ENCODE data around the gene CCDC24. TPM values are rescaled to one million over a fixed set of nuclear protein-coding genes. Genes with fewer than 3 reads are reported as not detected.

The CCDC24 gene
- total and polyA plus RNA-seq, 9 of the 15 experiments (the other 6 are each of a cell fraction or from before 2014, with no cell fraction given): 0.31 to 4.5 (median 1.5) TPM

- TF ChIP-seq POU5F1 (IDR thresholded peaks at IDR 0.05; ENCODE audit: borderline replicate concordance, low read depth, low read length, partially characterized antibody): no peak
- TF ChIP-seq, protein P1, sequence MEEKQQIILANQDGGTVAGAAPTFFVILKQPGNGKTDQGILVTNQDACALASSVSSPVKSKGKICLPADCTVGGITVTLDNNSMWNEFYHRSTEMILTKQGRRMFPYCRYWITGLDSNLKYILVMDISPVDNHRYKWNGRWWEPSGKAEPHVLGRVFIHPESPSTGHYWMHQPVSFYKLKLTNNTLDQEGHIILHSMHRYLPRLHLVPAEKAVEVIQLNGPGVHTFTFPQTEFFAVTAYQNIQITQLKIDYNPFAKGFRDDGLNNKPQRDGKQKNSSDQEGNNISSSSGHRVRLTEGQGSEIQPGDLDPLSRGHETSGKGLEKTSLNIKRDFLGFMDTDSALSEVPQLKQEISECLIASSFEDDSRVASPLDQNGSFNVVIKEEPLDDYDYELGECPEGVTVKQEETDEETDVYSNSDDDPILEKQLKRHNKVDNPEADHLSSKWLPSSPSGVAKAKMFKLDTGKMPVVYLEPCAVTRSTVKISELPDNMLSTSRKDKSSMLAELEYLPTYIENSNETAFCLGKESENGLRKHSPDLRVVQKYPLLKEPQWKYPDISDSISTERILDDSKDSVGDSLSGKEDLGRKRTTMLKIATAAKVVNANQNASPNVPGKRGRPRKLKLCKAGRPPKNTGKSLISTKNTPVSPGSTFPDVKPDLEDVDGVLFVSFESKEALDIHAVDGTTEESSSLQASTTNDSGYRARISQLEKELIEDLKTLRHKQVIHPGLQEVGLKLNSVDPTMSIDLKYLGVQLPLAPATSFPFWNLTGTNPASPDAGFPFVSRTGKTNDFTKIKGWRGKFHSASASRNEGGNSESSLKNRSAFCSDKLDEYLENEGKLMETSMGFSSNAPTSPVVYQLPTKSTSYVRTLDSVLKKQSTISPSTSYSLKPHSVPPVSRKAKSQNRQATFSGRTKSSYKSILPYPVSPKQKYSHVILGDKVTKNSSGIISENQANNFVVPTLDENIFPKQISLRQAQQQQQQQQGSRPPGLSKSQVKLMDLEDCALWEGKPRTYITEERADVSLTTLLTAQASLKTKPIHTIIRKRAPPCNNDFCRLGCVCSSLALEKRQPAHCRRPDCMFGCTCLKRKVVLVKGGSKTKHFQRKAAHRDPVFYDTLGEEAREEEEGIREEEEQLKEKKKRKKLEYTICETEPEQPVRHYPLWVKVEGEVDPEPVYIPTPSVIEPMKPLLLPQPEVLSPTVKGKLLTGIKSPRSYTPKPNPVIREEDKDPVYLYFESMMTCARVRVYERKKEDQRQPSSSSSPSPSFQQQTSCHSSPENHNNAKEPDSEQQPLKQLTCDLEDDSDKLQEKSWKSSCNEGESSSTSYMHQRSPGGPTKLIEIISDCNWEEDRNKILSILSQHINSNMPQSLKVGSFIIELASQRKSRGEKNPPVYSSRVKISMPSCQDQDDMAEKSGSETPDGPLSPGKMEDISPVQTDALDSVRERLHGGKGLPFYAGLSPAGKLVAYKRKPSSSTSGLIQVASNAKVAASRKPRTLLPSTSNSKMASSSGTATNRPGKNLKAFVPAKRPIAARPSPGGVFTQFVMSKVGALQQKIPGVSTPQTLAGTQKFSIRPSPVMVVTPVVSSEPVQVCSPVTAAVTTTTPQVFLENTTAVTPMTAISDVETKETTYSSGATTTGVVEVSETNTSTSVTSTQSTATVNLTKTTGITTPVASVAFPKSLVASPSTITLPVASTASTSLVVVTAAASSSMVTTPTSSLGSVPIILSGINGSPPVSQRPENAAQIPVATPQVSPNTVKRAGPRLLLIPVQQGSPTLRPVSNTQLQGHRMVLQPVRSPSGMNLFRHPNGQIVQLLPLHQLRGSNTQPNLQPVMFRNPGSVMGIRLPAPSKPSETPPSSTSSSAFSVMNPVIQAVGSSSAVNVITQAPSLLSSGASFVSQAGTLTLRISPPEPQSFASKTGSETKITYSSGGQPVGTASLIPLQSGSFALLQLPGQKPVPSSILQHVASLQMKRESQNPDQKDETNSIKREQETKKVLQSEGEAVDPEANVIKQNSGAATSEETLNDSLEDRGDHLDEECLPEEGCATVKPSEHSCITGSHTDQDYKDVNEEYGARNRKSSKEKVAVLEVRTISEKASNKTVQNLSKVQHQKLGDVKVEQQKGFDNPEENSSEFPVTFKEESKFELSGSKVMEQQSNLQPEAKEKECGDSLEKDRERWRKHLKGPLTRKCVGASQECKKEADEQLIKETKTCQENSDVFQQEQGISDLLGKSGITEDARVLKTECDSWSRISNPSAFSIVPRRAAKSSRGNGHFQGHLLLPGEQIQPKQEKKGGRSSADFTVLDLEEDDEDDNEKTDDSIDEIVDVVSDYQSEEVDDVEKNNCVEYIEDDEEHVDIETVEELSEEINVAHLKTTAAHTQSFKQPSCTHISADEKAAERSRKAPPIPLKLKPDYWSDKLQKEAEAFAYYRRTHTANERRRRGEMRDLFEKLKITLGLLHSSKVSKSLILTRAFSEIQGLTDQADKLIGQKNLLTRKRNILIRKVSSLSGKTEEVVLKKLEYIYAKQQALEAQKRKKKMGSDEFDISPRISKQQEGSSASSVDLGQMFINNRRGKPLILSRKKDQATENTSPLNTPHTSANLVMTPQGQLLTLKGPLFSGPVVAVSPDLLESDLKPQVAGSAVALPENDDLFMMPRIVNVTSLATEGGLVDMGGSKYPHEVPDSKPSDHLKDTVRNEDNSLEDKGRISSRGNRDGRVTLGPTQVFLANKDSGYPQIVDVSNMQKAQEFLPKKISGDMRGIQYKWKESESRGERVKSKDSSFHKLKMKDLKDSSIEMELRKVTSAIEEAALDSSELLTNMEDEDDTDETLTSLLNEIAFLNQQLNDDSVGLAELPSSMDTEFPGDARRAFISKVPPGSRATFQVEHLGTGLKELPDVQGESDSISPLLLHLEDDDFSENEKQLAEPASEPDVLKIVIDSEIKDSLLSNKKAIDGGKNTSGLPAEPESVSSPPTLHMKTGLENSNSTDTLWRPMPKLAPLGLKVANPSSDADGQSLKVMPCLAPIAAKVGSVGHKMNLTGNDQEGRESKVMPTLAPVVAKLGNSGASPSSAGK (IDR thresholded peaks at IDR 0.05): 0 out of 2 replicates have a peak, but pooled peaks have one; percentile 6
- BruUV-seq (replicated peaks): no TSS peak
- peaks cover 17 to 39% of the 10 kb centered on the region in 2 experiments for H3K4me1 ChIP-seq (replicated peaks in 1 of 2; ENCODE audit: control insufficient read depth in 2 of 2, insufficient read depth in 2 of 2, low read length in 2 of 2)
- 72% methylated on average over 1 of the region's 1 CpG for WGBS (ENCODE audit: insufficient coverage, low coverage, missing lambda C conversion rate)
- peaks cover 13% of the 10 kb centered on the region; the same call in 2 of the 3 replicates for H3K36me3 ChIP-seq (ENCODE audit: control insufficient read depth, insufficient read depth, low read length)
- intact Hi-C loops (cut with micrococcal nuclease) (loop anchor here (5.0 kb wide), 1 partner anchor 92 kb away; no protein-coding TSS in a partner anchor), in situ Hi-C loops (cut with MboI) (no loop called here)
- H3K9me1 ChIP-seq (ENCODE audit: control insufficient read depth, insufficient read depth, low read length): peaks cover 2% of the 10 kb centered on the region
- peak overlapping the region; percentile 68 for H3K4me2 ChIP-seq (ENCODE audit: insufficient read depth, low read length)
- DNase-seq (ENCODE audit: extremely low read depth in 1 of 4, low spot score in 3 of 4) (no peak), FAIRE-seq (no peak), ATAC-seq (no peak)
- no peaks in the 10 kb centered on the region for H3K27me3 ChIP-seq (ENCODE audit: control insufficient read depth in 2 of 2, insufficient read depth in 2 of 2, low read length in 2 of 2)
- H3K9me3 ChIP-seq (replicated peaks; ENCODE audit: control insufficient read depth, insufficient read depth, low read depth, low read length): no peaks in the 10 kb centered on the region
- no peak overlapping the region for H2AFZ ChIP-seq (ENCODE audit: low read depth, low read length)
- peak overlapping the region; percentile 29 to 53 for H3K9ac ChIP-seq (ENCODE audit: insufficient read depth in 1 of 2, low read depth in 2 of 2, low read length in 2 of 2)
- no peaks in the 10 kb centered on the region for H4K20me1 ChIP-seq (replicated peaks; ENCODE audit: control insufficient read depth, insufficient read depth, low read length)
- peaks cover 39% of the 10 kb centered on the region for H3K79me2 ChIP-seq (ENCODE audit: control insufficient read depth, insufficient read depth, low read length)
- no peak overlapping the region for H3K27ac ChIP-seq (ENCODE audit: extremely low read depth, low read depth, low read length)
- POLR2A ChIA-PET: interaction anchor here (2.1 kb wide), 1 partner anchor 10 kb away, joined by 10 read pairs; no protein-coding TSS in a partner anchor
- CTCF ChIA-PET (ENCODE audit: low intra/inter-chr PET ratio): interaction anchor here (0.6 kb wide), 1 partner anchor 187 kb away, joined by 4 read pairs; no protein-coding TSS in a partner anchor
- H3K4me3 ChIP-seq: no peak overlapping the region
These were observed 46.5 kb upstream of the CCDC24 start for GRCh38 chr1:43944860-43945259.
